ENCODE measurements around the gene MBLAC1. TPM values are rescaled to one million over a fixed set of nuclear protein-coding genes. Genes with fewer than 3 reads are reported as not detected.
A peak's percentile ranks its signal among the peaks of the same experiment; 100 is the strongest.

MBLAC1 gene
- total and polyA plus RNA-seq, 2 of the 4 experiments (the other 2 are of a cell fraction) = 0.72 to 1.4 TPM

- TF ChIP-seq RCOR1 (IDR thresholded peaks at IDR 0.05; ENCODE audit: insufficient replicate concordance, low read length) = no peak
- no peak for TF ChIP-seq CHD1 (IDR thresholded peaks at IDR 0.05; ENCODE audit: low read depth, low read length)
- no peak for TF ChIP-seq MXI1 (IDR thresholded peaks at IDR 0.05; ENCODE audit: borderline replicate concordance, low read depth, low read length)
- no peak for TF ChIP-seq RFX5 (IDR thresholded peaks at IDR 0.05; ENCODE audit: low read depth, low read length)
- TF ChIP-seq POLR2A (IDR thresholded peaks at IDR 0.05; ENCODE audit: low read depth, low read length) = no peak
- TF ChIP-seq NFE2L2 (IDR thresholded peaks at IDR 0.05; ENCODE audit: low read depth, low read length) = no peak
- no peak for TF ChIP-seq SMC3 (IDR thresholded peaks at IDR 0.05; ENCODE audit: low read depth, low read length)
- no peak for TF ChIP-seq MAZ (IDR thresholded peaks at IDR 0.05; ENCODE audit: borderline replicate concordance, low read depth, low read length)
- TF ChIP-seq FOS (IDR thresholded peaks at IDR 0.05; ENCODE audit: low read depth, low read length) = no peak
- TF ChIP-seq USF2 (IDR thresholded peaks at IDR 0.05; ENCODE audit: low read depth, low read length) = no peak
- intact Hi-C loops (cut with micrococcal nuclease) (loop anchor here (2.0 kb wide), 1 partner anchor 18 kb away; the partner anchor contains the start of genes AP4M1 and MCM7), in situ Hi-C loops (cut with MboI; ENCODE audit: low sequenced_read_pairs) (no loop called here), dilution Hi-C loops (cut with HindIII; ENCODE audit: low sequenced_read_pairs, unreplicated experiment) (no loop called here)
- H3K27me3 ChIP-seq (ENCODE audit: control insufficient read depth, insufficient read depth, low read length) = no peaks in the 10 kb centered on the region
- H3K23ac ChIP-seq (ENCODE audit: low read depth, low read length) = peak overlapping the region; percentile 98
- 0 out of 3 replicates have a peak overlapping the region, but pooled peaks have one; percentile 10 for H2BK15ac ChIP-seq (ENCODE audit: low read depth, low read length)
- H3K4ac ChIP-seq (ENCODE audit: low read depth, low read length) = peak overlapping the region; percentile 96
- TSS peak; percentile 48 for BruUV-seq (replicated peaks)
- peaks cover 8% of the 10 kb centered on the region; the same call in 1 of the 2 replicates for H3K36me3 ChIP-seq (ENCODE audit: control insufficient read depth, insufficient read depth, low read length)
- ChIA-PET POLR2A (ENCODE audit: unreplicated experiment) (no interaction called here), CTCF (no interaction called here)
- WGBS, 2 experiments (ENCODE audit: extremely low coverage in 2 of 2, insufficient read length in 1 of 2) = 6% methylated on average over 10 of the region's 18 CpGs; no CpG with 5 or more reads in 1 of the 2 experiments
- ATAC-seq (ENCODE audit: low read depth) (no peak), DNase-seq (no peak)
- peaks cover 6% of the 10 kb centered on the region; the same call in 1 of the 2 replicates for H3K4me1 ChIP-seq (ENCODE audit: control insufficient read depth, insufficient read depth, low read length)
- H2BK5ac ChIP-seq (ENCODE audit: low read depth, low read length, poor library complexity, severe bottlenecking) = peak overlapping the region; percentile 91
- peak overlapping the region; percentile 95 for H2BK120ac ChIP-seq (ENCODE audit: low read depth, low read length)
- H3K79me1 ChIP-seq (ENCODE audit: low read depth in 1 of 2, low read length in 2 of 2) = peaks cover 23 to 44% of the 10 kb centered on the region in 2 experiments
- H4K5ac ChIP-seq (ENCODE audit: low read depth, low read length) = no peak overlapping the region
- H2AK5ac ChIP-seq (ENCODE audit: low read depth, low read length) = peak overlapping the region; percentile 72
- no peaks in the 10 kb centered on the region for H3K9me3 ChIP-seq (ENCODE audit: control insufficient read depth, insufficient read depth, low read length)
- no peak overlapping the region for H2BK20ac ChIP-seq (ENCODE audit: low read depth, low read length)
- peak overlapping the region; percentile 99 for H3K14ac ChIP-seq (replicated peaks; ENCODE audit: low read depth, low read length)
- H4K91ac ChIP-seq (ENCODE audit: insufficient read depth, low read depth, low read length) = peak overlapping the region; percentile 49; the same call in 1 of the 2 replicates
- H2AFZ ChIP-seq (replicated peaks; ENCODE audit: low read length, poor library complexity) = peak overlapping the region; percentile 96
- H3K56ac ChIP-seq (ENCODE audit: extremely low read depth, insufficient read depth, low read length) = peak overlapping the region; percentile 91
- no peak overlapping the region for H3K18ac ChIP-seq (ENCODE audit: low read depth, low read length)
- peak overlapping the region; percentile 80 for H3K4me3 ChIP-seq (ENCODE audit: insufficient read depth, low read depth, low read length)
- H3K27ac ChIP-seq (ENCODE audit: insufficient read depth, low read length) = peak overlapping the region; percentile 81
- no peaks in the 10 kb centered on the region; the same call in 1 of the 2 replicates for H4K20me1 ChIP-seq (ENCODE audit: insufficient read depth, low read length)
- peaks cover 13% of the 10 kb centered on the region for H3K9me1 ChIP-seq (ENCODE audit: insufficient read depth, low read length)
- H3K4me2 ChIP-seq (ENCODE audit: low read depth, low read length) = peak overlapping the region; percentile 83
- H2AK9ac ChIP-seq (replicated peaks; ENCODE audit: low read depth, low read length, poor library complexity) = peak overlapping the region; percentile 95
- H4K8ac ChIP-seq (ENCODE audit: low read depth in 2 of 2, low read length in 2 of 2) = peak overlapping the region; percentile 33 to 82
- H3K9ac ChIP-seq (ENCODE audit: low read depth, low read length) = peak overlapping the region; percentile 86
Observed at GRCh38 chr7:100118388-100119071, 8.2 kb upstream of the MBLAC1 start.
